GM18861 (cell line): ENCODE data around the gene LUZP2.

Experiments
- ATAC-seq: cut with Tn5 transposase; IDR thresholded peaks from one replicate; pipeline ENCODE4 v1.9.1; 2021; ENCODE audit not compliant: unreplicated experiment

Gene LUZP2

DNA sequence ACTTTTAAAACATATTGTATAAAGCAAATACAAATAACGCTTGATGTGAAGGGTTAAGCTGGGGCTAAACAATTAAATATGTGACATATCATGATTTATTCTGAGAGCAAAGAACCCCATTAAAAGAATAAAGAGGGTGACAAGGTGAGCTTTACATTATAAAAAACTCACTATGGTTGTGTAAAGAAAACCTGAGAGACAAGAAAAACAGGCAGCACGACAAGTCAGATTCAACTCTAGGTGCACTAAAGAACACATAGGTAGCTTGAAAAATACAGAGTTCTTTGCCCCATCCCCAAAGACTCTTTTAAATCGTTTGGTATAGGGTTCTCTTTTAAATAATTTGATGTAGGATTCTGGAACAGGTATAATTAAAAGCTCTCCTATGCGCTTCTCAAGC, 63.5 kb downstream of the LUZP2 start:
- no peak for ATAC-seq

GRCh38 chr11:24567380-24567779, 70.5 kb downstream of the LUZP2 start:
- ATAC-seq = no peak

- no peak for ATAC-seq
Measured at GRCh38 chr11:24572376-24572775, 75.5 kb downstream of the LUZP2 start.

GRCh38 chr11:24574461-24574860, 77.6 kb downstream of the LUZP2 start:
- ATAC-seq = no peak

- ATAC-seq = no peak
Measured at GRCh38 chr11:24575392-24575791, 78.5 kb downstream of the LUZP2 start.

DNA sequence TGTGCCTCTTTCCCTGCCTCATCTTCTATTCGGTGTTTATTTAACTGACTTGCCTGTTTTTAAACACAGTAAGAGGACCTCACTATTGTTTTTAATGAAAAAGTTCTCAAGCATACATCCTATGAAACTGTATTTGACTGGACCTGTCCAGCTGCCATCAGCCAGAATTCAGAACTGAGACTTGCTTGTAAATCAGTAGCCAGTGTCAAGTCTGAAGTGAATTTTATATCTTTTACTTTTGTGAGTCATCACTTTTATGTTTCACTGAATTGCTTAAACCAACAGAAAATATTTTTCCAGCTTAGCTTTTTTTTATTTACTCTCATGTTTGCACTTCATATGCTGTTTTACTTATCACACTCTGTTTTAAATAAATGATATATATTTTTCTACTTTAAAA, 88.3 kb downstream of the LUZP2 start:
- ATAC-seq = no peak

- ATAC-seq = no peak
Measured at GRCh38 chr11:24587635-24588034, 90.8 kb downstream of the LUZP2 start.

DNA sequence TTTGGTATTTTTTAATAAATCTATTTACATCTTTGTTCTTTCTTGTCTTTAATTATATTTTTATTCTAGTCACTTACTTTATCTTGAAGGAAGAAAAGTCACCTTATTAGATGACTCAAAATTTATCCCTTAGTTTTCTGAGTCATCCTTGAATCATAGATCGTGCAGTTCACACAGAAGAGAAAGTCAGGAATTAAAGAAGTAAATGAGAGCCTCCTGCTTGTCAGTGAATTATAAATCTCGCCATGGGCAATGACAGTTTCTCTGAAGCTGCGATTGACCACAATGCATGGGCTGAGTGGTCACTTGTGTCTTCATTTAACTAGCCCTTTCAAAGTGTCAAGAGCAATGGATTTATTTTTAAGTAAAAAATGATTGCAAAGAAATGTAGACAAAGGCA, 91.2 kb downstream of the LUZP2 start:
- ATAC-seq = no peak

DNA sequence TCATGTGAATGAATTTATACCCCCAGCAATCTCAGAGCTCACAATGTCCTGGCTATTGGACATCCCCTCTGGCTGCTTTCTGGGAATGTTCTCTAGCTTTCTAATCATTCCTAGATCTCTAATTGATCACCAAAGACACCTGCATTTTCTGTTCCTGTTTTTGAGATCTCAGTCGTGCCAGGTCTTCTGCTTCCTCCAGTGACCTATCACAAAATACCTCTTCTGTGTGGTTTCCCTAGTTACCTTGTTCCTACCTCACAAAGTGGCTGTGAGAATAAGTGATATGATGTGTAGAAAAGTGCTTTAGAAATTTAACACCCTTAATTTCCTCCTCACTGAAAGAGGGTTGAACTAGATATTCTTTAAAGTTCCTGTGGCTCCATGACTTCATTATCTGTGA, 92.2 kb downstream of the LUZP2 start:
- ATAC-seq = no peak

DNA sequence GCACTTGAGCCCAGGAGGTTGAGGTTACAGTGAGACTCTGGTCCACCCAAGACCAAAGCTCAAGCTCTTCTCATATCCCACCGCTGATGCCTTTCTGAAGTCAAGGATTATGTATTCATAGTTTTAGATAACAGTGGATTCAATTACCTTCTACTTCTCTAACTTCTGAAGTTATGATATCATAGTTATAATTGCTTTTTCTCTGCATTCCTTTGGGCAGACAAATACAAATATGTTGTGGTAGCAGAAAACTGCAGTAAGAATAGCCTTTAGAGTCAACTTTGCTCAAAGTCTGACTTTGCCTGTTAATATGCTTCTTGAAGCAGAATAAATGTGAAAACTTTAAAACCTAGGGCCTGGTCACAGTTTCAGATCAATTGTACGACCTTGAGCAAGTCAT, 94.4 kb downstream of the LUZP2 start:
- no peak for ATAC-seq

DNA sequence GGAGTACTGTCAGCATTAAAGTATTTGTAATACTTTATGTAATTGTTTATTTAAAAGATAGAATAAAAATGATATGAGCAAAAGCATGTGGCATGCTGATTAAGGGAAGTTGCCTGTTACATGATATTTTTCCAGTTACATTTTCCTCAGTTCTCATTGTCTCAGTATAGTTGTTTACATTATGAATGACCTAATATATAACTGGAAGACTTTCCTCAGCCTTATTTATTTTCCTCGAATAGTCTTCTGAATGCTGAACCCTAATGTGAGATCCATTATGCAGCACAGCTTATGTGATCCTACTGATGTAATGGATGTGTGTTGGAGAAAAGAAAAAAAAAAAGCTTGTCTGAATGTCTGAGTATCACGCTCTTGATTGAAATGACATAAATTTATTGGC, 95.5 kb downstream of the LUZP2 start:
- no peak for ATAC-seq

DNA sequence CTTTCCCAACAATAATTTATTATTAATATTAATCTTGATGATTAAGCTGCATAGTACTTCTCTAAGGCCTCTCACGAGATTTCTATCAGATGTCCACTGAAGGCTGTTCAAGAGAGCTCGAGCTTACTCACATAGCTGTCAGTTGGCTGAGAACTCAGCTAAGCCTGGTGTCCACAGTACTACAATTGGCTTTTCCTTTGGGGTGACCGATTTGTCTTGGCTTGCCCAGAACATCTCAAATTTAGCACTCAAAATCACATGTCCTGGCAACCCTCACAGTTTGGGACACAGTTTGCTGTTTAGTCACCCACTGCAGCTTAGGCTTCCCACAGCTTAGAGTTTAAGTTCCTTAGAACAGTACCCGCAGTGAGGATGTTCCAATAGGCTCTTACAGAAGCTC, 96.5 kb downstream of the LUZP2 start:
- no peak for ATAC-seq

DNA sequence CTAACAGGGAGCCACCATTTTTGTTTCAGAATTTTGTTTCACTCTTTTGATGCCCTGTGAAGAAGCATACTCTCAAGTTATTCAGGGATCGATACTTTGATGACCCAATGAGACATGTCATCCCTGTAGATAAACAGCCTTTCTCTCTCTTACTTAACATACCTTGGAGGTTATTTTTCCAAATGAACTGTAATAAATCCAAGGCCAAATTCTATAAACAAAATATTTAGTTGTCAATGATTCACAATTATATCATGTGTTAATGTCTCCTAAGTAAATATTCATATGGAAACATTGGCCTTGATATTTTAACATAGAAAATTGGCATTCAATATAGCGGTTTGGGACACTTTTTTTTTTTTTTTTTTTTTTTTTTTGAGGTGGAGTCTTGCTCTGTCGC, 97.5 kb downstream of the LUZP2 start:
- no peak for ATAC-seq

GRCh38 chr11:24598641-24599040, 101.8 kb downstream of the LUZP2 start:
- no peak for ATAC-seq

GRCh38 chr11:24609192-24610119, 112.6 kb downstream of the LUZP2 start:
- ATAC-seq = no peak

DNA sequence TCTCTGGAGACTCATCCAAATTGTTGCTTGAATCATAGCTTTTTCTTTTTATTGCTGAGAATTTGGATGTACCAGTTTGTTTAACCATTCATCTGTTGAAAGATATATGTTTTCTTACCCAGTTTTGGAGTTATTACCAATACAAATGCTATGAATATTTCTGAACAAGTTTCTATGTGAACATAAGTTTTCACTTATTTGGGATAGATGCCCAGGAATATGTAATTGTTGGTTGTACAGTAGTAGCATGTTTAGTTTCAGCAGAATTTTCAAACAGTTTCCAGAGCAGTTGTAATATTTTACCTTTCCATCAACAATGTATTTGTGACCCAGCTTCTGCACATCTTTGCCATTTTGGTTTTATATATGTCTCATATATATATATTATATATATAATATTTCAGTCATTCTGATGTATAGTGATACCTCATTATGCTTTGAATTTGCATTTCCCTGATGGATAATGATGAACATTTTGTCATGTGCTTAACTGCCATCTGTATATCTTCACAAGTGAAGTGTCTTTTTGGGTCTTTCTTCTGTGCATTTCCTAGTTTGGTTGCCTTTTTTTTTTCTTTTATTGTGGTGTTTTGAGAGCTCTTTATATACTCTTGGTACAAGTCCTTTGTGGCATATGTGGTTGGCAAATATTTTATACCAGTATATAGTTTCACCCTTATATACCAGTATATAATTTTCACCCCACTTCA, 118.8 kb downstream of the LUZP2 start:
- ATAC-seq = no peak

GRCh38 chr11:24617856-24618255, 121.0 kb downstream of the LUZP2 start:
- ATAC-seq = no peak

GRCh38 chr11:24619900-24620299, 123.0 kb downstream of the LUZP2 start:
- no peak for ATAC-seq

DNA sequence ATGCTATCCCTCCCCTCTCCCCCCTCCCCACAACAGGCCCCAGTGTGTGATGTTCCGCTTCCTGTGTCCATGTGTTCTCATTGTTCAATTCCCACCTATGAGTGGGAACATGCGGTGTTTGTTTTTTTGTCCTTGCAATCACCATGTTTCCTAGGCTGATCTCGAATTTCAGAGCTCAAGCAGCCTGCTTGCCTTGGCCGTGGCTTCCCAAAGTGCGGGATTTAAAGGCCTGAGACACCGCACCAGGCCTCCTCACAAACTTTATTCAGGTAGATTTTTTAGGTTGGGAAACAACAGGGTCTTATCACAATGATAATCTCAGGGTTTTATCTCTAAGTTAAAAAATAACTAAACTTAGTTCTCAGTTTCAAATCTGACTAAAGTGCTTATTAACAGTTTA, 125.4 kb downstream of the LUZP2 start:
- ATAC-seq = no peak

DNA sequence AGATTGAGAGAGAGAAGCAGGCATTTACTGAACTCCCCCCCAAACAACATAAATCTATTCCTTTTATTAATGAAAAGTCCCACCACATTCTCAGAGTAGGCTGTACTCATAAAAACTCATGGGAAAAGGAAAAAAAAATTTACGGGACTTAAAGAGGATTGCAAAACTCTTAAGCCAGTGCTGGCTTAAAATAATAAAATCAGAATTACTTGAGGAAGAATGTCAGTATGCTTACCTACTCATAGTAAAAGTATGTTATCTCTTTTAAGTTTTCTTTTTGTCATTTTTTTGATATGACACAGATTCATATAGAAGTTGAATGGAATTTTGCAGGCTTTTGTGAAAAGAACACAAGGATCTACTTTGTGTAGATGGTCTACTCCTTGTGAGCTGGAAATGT, 126.3 kb downstream of the LUZP2 start:
- ATAC-seq = no peak

GRCh38 chr11:24624432-24624831, 127.6 kb downstream of the LUZP2 start:
- ATAC-seq = no peak

DNA sequence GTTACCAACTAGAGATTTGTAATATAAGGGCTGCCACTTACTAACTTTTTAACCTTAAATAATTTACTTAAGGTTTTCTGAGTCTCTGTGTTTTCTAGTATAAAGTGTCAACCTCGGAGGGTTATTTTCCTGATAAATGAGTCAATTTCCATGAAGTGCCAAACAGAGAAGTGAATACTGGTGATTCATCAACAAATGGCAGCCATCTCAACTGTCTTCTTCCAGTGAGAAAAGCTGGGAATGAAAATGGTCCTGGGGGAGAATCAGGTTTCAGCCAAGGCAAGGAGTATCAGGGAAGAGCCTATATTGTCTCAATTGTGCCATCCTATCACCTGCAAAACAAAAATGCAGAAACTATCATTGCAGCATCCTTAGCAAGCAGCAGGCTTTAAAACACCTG, 129.1 kb downstream of the LUZP2 start:
- no peak for ATAC-seq
